ENCODE measurements around the gene EVX1. TPM values are rescaled to one million over a fixed set of nuclear protein-coding genes. Genes with fewer than 3 reads are reported as not detected.
A peak's percentile ranks its signal among the peaks of the same experiment; 100 is the strongest.

EVX1 gene
- total RNA-seq, 4 donors from 2014 or later, result not detected

DNA sequence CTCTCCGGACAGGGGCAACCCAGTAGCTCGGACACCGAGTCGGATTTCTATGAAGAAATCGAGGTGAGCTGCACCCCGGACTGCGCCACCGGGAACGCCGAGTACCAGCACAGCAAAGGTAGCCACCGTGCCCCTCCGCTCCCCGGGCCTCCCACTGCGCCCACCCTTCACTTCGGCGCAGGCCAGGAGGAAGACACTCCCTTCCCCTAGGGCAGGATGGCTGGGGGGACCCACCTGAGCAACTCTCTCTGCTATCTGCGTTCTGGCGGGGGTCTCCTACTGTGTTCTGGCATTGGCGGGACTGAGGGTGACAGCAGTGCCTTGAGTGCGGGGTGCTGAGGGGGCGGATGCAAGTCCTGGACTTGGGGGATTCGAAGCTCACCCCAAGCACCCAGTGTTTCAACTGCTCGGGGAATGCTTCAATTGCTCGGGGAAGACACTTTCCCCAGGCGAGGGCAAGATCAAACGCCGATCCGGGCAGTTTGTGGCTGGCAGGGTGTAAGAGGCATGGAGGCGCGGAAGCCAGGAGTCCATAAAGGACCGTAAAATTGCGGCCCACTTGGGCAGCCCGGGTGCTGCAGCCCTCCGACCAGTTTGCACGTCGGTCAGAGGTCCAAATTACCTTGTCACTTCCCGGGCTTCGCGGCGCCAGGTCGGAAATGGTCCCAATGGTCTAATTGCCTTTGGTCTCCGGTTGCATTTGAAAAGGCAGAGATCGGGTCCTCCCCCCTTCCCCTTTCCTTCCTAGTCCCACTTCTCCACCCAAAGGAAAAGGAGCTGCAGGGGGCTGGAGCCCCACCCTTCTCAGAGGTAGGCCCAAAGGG lies 950 bp downstream of the EVX1 start:
- peak overlapping the region in 1 of 4 donors; percentile 41 for H3K4me3 ChIP-seq
- no peaks in the 10 kb centered on the region for H3K36me3 ChIP-seq
- WGBS, 2 donors, result 3 to 22% methylated on average over 11 to 12 of the region's 43 CpGs
- peaks cover 61 to 100% (median 82%) of the 10 kb centered on the region in 4 donors for H3K27me3 ChIP-seq
- intact Hi-C loops (cut with DNase I), result no loop called here
- DNase-seq, result no peak
- H3K27ac ChIP-seq, result no peak overlapping the region
- peaks cover 24 to 58% (median 36%) of the 10 kb centered on the region in 3 donors for H3K4me1 ChIP-seq
- no peaks in the 10 kb centered on the region for H3K9me3 ChIP-seq
- TF ChIP-seq POLR2A (IDR thresholded peaks at IDR 0.05), result no peak
- TF ChIP-seq, protein P1, sequence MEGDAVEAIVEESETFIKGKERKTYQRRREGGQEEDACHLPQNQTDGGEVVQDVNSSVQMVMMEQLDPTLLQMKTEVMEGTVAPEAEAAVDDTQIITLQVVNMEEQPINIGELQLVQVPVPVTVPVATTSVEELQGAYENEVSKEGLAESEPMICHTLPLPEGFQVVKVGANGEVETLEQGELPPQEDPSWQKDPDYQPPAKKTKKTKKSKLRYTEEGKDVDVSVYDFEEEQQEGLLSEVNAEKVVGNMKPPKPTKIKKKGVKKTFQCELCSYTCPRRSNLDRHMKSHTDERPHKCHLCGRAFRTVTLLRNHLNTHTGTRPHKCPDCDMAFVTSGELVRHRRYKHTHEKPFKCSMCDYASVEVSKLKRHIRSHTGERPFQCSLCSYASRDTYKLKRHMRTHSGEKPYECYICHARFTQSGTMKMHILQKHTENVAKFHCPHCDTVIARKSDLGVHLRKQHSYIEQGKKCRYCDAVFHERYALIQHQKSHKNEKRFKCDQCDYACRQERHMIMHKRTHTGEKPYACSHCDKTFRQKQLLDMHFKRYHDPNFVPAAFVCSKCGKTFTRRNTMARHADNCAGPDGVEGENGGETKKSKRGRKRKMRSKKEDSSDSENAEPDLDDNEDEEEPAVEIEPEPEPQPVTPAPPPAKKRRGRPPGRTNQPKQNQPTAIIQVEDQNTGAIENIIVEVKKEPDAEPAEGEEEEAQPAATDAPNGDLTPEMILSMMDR (IDR thresholded peaks at IDR 0.05), result no peak

DNA sequence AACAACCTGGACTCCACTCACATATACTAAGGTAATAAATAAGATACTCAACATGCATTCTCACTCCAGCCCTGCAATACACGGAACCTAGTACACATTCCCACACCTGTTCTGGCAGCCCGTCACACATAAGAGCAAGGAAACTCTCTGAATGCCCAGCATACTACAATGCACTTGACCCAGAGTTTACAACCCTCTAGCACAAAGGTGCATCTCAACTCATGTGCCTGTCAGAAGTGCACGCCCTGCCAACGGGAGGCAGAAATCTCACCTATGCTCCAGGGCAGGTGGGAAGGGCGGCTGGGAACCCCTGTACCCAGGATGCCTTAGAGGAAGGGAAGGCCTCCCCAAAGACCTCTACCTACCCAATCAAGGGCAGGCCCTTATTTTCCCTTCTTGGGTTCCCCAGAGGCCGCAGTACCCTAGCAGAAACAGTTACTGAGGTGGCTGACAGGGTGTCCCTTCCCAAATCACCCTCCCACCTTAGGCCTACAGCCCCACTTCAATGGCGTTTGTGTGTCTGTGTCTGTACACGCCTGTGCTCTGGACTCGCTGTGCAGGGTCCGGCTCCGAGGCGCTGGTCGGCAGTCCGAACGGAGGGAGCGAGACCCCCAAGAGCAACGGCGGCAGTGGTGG lies 2.0 kb downstream of the EVX1 start:
- TF ChIP-seq, protein P1 (IDR thresholded peaks at IDR 0.05), result no peak
- no peak for TF ChIP-seq POLR2A (IDR thresholded peaks at IDR 0.05)
- no peak for DNase-seq
- H3K27ac ChIP-seq, result no peak overlapping the region
- no peaks in the 10 kb centered on the region for H3K9me3 ChIP-seq
- 12 to 25% methylated on average over 8 to 12 of the region's 18 CpGs for WGBS, 2 donors
- intact Hi-C loops (cut with DNase I), result no loop called here
- no peaks in the 10 kb centered on the region for H3K36me3 ChIP-seq
- H3K27me3 ChIP-seq, result peaks cover 54 to 100% (median 81%) of the 10 kb centered on the region in 4 donors
- H3K4me3 ChIP-seq, result peak overlapping the region in 1 of 4 donors; percentile 55
- peaks cover 20 to 52% (median 31%) of the 10 kb centered on the region in 3 donors for H3K4me1 ChIP-seq

DNA sequence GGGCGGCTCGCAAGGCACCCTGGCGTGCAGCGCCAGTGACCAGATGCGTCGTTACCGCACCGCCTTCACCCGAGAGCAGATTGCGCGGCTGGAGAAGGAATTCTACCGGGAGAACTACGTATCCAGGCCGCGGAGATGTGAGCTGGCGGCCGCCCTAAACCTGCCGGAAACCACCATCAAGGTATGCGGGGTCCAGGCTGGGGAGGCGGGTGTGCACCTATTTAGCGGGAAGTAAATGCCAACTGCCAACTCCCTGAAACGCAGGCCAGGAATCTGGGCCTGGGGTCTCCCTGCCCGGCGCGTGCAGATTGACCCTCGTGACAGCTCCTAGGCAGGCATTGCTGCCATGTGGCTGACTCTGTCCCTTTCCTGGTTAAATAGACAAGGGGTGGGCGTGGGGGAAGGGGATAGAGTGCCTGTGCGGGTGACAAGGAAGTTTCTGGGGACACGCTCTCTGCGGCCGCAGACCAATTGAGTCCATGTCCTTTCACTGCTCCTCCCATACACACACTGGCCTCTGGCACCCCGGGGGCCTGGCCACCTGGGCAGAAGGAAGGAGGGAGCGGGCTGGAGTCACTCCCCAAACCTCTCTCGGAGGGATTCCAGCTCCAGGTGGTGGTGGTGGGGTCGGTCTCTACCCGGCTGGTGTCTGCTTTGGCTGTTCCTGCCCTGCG lies 2.7 kb downstream of the EVX1 start:
- H3K4me3 ChIP-seq, result peak overlapping the region in 2 of 4 donors; percentile 28 to 55

DNA sequence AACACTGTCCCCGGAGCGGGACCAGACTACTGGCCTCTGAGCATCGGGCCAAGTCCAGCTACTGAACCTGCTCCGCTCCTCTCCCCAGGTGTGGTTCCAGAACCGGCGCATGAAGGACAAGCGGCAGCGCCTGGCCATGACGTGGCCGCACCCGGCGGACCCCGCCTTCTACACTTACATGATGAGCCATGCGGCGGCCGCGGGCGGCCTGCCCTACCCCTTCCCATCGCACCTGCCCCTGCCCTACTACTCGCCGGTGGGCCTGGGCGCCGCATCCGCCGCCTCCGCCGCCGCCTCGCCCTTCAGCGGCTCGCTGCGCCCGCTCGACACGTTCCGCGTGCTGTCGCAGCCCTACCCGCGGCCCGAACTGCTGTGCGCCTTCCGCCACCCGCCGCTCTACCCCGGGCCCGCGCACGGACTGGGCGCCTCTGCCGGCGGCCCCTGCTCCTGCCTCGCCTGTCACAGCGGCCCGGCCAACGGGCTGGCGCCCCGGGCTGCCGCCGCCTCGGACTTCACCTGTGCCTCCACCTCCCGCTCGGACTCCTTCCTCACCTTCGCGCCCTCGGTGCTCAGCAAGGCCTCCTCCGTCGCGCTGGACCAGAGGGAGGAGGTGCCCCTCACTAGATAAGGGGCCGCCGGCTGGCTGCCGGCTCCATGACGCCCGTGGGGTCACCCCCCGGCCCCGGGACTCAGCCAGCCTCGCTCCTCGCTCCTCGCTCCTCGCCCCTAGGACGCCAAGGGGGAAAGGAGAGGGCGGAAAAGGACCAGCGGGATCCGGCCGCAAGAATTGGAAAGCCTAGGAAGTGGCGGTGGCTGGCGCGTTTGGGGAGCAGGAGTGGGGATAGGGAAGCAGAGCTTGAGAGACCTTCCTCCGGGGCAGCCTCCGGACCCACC lies 3.4 kb downstream of the EVX1 start:
- peak overlapping the region in 2 of 4 donors; percentile 28 to 55 for H3K4me3 ChIP-seq
- H3K4me1 ChIP-seq, result peaks cover 18 to 48% (median 27%) of the 10 kb centered on the region in 3 donors
- H3K27ac ChIP-seq, result no peak overlapping the region
- H3K9me3 ChIP-seq, result no peaks in the 10 kb centered on the region
- 14 to 15% methylated on average over 6 to 32 of the region's 90 CpGs for WGBS, 2 donors
- DNase-seq, result no peak
- peaks cover 51 to 100% (median 82%) of the 10 kb centered on the region in 4 donors for H3K27me3 ChIP-seq
- TF ChIP-seq, protein P1 (IDR thresholded peaks at IDR 0.05), result no peak
- TF ChIP-seq POLR2A (IDR thresholded peaks at IDR 0.05), result no peak
- no peaks in the 10 kb centered on the region for H3K36me3 ChIP-seq
- intact Hi-C loops (cut with DNase I), result no loop called here

More for the DNA sequence above, 2.7 kb downstream of the EVX1 start:
- Histone ChIP-seq H3K36me3 (no peaks in the 10 kb centered on the region), H3K27me3 (peaks cover 51 to 100% (median 81%) of the 10 kb centered on the region in 4 donors), H3K4me1 (peaks cover 18 to 45% (median 27%) of the 10 kb centered on the region in 3 donors), H3K9me3 (no peaks in the 10 kb centered on the region), H3K27ac (no peak overlapping the region)
- intact Hi-C loops (cut with DNase I), result no loop called here
- TF ChIP-seq, protein P1 (IDR thresholded peaks at IDR 0.05), result no peak
- TF ChIP-seq POLR2A (IDR thresholded peaks at IDR 0.05), result no peak
- WGBS, 2 donors, result 12 to 15% methylated on average over 7 to 32 of the region's 37 CpGs
- DNase-seq, result no peak
